Gastroesophageal sphincter (tissue), 4 donors: ENCODE data around the gene OASL. TPM values are rescaled to one million over a fixed set of nuclear protein-coding genes. Genes with fewer than 3 reads are reported as not detected.

Experiments used
- ATAC-seq: fragments of 150-250 bp; one replicate; pipeline ENCODE4 v1.9.1; 2016; ENCODE audit warnings: mild to moderate bottlenecking, moderate library complexity
- H3K27ac ChIP-seq, 4 donors: fragments of 200-600 bp; sonication (generic) in 3 of 4; 1 replicate in 3 of 4; 2 replicates in 1 of 4; pipeline ENCODE4 v1.5.1; 2016 to 2019
- H3K27me3 ChIP-seq: fragments of 200-600 bp; sonication (generic); one replicate; pipeline ENCODE4 v1.5.1; 2019
- H3K36me3 ChIP-seq, 2 donors: fragments of 200-600 bp; sonication (generic); one replicate each; pipeline ENCODE4 v1.5.1; 2019; ENCODE audit warnings: control low read depth in 1 of 2
- H3K4me1 ChIP-seq, 3 donors: fragments of 200-600 bp; sonication (generic); 1 replicate in 2 of 3; 2 replicates in 1 of 3; pipeline ENCODE4 v1.5.1; 2016 to 2019; ENCODE audit warnings: control low read depth in 2 of 3
- H3K4me3 ChIP-seq, 2 donors: fragments of 200-600 bp; sonication (generic); one replicate each; pipeline ENCODE4 v1.5.1; 2019; ENCODE audit warnings: mild to moderate bottlenecking in 1 of 2, moderate library complexity in 1 of 2
- H3K9me3 ChIP-seq, 3 donors: fragments of 200-600 bp; sonication (generic); one replicate each; pipeline ENCODE4 v1.5.1; 2017 to 2019; ENCODE audit warnings: control low read depth in 2 of 3
- EP300 ChIP-seq: sonication (generic); formaldehyde crosslinking; IDR thresholded peaks from one replicate; pipeline ENCODE4 v1.6.1; 2017; ENCODE audit warnings: antibody characterized with exemption, mild to moderate bottlenecking
- POLR2A ChIP-seq, 2 donors: fragments of 450-650 bp; IDR thresholded peaks; one replicate each; pipeline ENCODE4 v1.6.1; 2017; ENCODE audit warnings: antibody characterized with exemption in 2 of 2, mild to moderate bottlenecking in 2 of 2, moderate library complexity in 1 of 2
- POLR2AphosphoS5 ChIP-seq: sonication (generic); formaldehyde crosslinking; IDR thresholded peaks from one replicate; pipeline ENCODE4 v1.6.1; 2017; ENCODE audit warnings: antibody characterized with exemption
- WGBS, 2 donors: methylation state at CpG; one replicate each; pipeline ENCODE4 v1.1.5; 2018; ENCODE audit warnings: low coverage in 1 of 2; 5-methylcytosine and 5-hydroxymethylcytosine counted together
- total RNA-seq, 4 donors: library from RNA; depleted of rRNA; stranded (reverse); fragments of >200 nt; gene quantifications; one replicate each; pipeline ENCODE4 v1.1.0, GENCODE V29; 2016
- TF ChIP-seq, protein P1 (sequence below), 4 experiments: fragments of 200-600 bp in 2 of 4; fragments of 450-650 bp in 2 of 4; sonication (generic) in 1 of 4; IDR thresholded peaks; one replicate each; pipeline ENCODE4 v1.5.1; 2017 to 2019; ENCODE audit warnings: antibody characterized with exemption in 4 of 4, mild to moderate bottlenecking in 2 of 4, moderate library complexity in 2 of 4

Gene OASL
- total RNA-seq, 4 donors from 2014 or later: 0.31 to 3.0 (median 0.38) TPM

DNA sequence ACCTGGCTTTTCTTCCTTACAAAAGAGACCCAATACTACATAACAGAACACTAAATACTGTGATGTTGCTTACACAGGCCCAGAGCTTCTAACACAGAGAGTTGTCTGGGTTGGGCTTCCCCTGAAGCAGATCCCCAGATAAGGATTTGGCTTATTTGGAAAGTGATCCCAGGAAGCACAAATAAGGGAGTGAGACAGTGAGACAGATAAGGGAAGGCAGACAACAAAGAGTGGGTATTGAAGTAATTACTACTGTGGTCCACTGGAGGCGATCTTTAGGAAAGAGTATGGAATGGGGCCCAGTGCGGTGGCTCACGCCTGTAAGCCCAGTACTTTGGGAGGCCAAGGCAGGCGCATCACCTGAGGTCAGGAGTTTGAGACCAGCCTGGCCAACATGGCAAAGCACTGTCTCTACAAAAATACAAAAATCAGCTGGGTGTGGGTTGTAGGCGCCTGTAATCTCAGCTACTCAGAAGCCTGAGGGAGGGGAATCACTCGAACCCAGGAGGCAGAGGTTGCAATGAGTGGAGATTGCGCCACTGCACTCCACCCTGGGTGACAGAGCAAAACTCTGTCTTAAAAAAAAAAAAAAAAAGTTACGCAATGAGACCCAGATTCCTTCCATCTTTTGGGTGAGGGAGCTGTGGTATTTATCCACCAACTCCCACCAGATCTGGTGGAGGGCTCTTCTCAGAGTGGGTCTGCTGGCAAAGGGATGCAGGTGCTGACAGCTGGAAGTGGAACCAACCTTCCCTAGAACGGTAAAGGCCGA is 12.6 kb downstream of the OASL start:
- 77 to 78% methylated on average over 4 to 8 of the region's 10 CpGs for WGBS, 2 donors
- ATAC-seq: no peak

DNA sequence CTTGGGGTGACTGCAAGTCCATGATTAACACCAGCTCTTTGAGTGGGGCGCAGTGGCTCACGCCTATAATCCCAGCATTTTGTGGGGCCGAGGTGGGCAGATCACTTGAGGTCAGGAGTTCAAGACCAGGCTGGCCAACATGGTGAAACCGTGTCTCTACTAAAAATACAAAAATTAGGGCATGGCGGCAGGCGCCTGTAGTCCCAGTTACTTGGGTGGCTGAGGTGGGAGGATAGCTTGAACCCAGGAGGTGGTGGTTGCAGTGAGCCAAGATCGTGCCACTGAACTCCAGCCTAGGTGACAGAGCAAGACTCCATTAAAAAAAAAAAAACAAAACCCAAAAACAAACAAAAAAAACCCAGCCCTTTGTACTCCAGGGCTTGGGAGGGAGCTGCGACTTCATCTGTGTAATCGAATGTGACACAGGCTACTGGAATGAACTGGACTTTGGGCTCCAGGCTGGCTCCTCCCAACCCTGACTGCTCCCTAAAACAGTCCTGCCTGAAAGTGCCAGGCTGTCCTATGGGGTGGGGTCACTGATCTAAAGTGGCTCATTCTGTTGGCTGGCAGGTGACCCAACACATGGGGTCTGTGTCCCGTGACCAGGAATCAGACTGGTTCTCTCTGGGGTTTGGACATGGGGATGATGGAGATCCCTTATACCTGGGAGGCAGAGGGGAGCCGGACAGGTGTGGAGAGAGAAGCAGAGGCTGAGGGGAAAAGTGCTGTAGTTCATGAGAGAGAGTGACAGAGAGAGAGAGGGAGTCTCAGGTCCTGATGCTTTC is 13.4 kb downstream of the OASL start:
- no peaks in the 10 kb centered on the region for H3K27me3 ChIP-seq
- no peak overlapping the region for H3K4me3 ChIP-seq
- no peaks in the 10 kb centered on the region for H3K9me3 ChIP-seq
- no peaks in the 10 kb centered on the region for H3K4me1 ChIP-seq
- no peak for ATAC-seq
- H3K36me3 ChIP-seq: peaks cover 0 to 5% of the 10 kb centered on the region in 2 donors
- no peak overlapping the region for H3K27ac ChIP-seq
- TF ChIP-seq, protein P1, sequence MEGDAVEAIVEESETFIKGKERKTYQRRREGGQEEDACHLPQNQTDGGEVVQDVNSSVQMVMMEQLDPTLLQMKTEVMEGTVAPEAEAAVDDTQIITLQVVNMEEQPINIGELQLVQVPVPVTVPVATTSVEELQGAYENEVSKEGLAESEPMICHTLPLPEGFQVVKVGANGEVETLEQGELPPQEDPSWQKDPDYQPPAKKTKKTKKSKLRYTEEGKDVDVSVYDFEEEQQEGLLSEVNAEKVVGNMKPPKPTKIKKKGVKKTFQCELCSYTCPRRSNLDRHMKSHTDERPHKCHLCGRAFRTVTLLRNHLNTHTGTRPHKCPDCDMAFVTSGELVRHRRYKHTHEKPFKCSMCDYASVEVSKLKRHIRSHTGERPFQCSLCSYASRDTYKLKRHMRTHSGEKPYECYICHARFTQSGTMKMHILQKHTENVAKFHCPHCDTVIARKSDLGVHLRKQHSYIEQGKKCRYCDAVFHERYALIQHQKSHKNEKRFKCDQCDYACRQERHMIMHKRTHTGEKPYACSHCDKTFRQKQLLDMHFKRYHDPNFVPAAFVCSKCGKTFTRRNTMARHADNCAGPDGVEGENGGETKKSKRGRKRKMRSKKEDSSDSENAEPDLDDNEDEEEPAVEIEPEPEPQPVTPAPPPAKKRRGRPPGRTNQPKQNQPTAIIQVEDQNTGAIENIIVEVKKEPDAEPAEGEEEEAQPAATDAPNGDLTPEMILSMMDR (IDR thresholded peaks at IDR 0.05): no peak
- TF ChIP-seq EP300: no peak
- WGBS, 2 donors: 76 to 82% methylated on average over 6 to 8 of the region's 11 CpGs

More for the DNA sequence above, 12.6 kb downstream of the OASL start:
- TF ChIP-seq EP300: no peak
- TF ChIP-seq, protein P1 (IDR thresholded peaks at IDR 0.05): no peak
- no peak for TF ChIP-seq POLR2A (IDR thresholded peaks at IDR 0.05)
- no peak for TF ChIP-seq POLR2AphosphoS5
- H3K36me3 ChIP-seq: peaks cover 0 to 5% of the 10 kb centered on the region in 2 donors
- no peaks in the 10 kb centered on the region for H3K27me3 ChIP-seq
- no peaks in the 10 kb centered on the region for H3K9me3 ChIP-seq
- H3K4me3 ChIP-seq: no peak overlapping the region
- no peaks in the 10 kb centered on the region for H3K4me1 ChIP-seq
- no peak overlapping the region for H3K27ac ChIP-seq

DNA sequence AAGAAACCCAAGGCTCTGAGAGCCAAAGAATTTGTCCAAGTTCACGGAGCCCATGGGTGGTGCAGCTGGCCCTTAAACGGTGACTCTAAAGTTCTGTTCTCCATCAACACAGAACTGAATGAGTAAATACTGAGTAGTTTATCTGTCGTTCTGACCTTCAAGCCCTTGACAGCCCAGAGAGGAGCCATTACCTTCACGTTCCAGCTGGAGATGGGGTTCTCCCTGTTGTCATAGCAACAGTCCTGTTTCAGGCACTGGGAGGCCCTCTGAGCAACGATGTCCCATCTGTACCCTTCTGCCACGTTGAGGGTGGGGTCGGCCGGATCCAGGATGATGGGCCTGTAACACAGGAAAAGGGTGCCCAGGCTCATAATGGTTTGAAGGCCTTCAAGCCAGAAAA is 15.2 kb downstream of the OASL start:
- Histone ChIP-seq H3K4me1 (no peaks in the 10 kb centered on the region), H3K9me3 (no peaks in the 10 kb centered on the region), H3K36me3 (peaks cover 0 to 5% of the 10 kb centered on the region in 2 donors), H3K4me3 (no peak overlapping the region), H3K27me3 (no peaks in the 10 kb centered on the region), H3K27ac (no peak overlapping the region)
- no peak for ATAC-seq
- TF ChIP-seq, protein P1 (IDR thresholded peaks at IDR 0.05): no peak
- TF ChIP-seq POLR2A (IDR thresholded peaks at IDR 0.05): no peak
- no peak for TF ChIP-seq POLR2AphosphoS5
- no peak for TF ChIP-seq EP300
- 27 to 75% methylated on average over 3 to 5 of the region's 8 CpGs for WGBS, 2 donors

DNA sequence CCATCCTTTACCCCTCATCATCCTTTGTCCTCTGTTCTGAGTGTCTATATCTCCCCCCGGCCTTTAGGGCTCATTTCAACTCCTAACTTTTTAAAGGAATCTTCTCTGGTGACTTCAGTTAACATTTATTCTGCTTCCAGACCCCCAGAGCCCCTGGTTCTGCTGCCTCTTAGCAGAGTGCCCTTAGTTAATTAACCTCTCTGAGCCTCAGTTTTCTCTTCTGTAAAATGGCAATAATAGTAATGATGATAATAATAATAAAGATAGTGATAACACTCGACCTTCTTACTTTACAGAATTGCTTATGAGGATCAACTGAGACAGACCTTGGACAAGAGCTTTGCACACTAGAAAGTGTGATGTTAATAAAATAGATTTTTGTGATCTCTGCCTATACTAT is 16.3 kb downstream of the OASL start:
- H3K4me1 ChIP-seq: no peaks in the 10 kb centered on the region
- 64% methylated on average over 2 of the region's 2 CpGs for WGBS, 2 donors
- peaks cover 0 to 5% of the 10 kb centered on the region in 2 donors for H3K36me3 ChIP-seq
- H3K4me3 ChIP-seq: no peak overlapping the region
- H3K9me3 ChIP-seq: no peaks in the 10 kb centered on the region
- ATAC-seq: no peak
- H3K27ac ChIP-seq: no peak overlapping the region
- H3K27me3 ChIP-seq: no peaks in the 10 kb centered on the region
- TF ChIP-seq POLR2A (IDR thresholded peaks at IDR 0.05) (no peak), POLR2AphosphoS5 (no peak), EP300 (no peak)
- TF ChIP-seq, protein P1 (IDR thresholded peaks at IDR 0.05): no peak
